ENCODE results near the gene GAPDH. TPM values are rescaled to one million over a fixed set of nuclear protein-coding genes. Genes with fewer than 3 reads are reported as not detected.
"Not testable (repeated sequence)": the region's sequence is repeated elsewhere in the genome, so short reads cannot be mapped to it uniquely, and the experiment has no call there.

The GAPDH gene
- total RNA-seq, 2 experiments from 2014 or later, result 5,133 to 5,396 TPM

GRCh38 chr12:6551496-6552139, 17.3 kb downstream of the GAPDH start:
- Mint-ChIP-seq H3K36me3 (peaks cover 19% of the 10 kb centered on the region), H3K27ac (peak overlapping the region; percentile 62), H3K9me3 (ENCODE audit: low read depth) (no peaks in the 10 kb centered on the region), H3K27me3 (no peaks in the 10 kb centered on the region), H3K4me1 (peaks cover 41% of the 10 kb centered on the region), H3K4me3 (no peak overlapping the region)
- ATAC-seq (no peak), DNase-seq (no peak)
- CTCF ChIA-PET, result interaction anchor here (1.5 to 10.6 kb wide), 6 partner anchors 9 to 147 kb away, joined by 3 to 140 read pairs (median 6); partner anchors contain the start of gene GAPDH

GRCh38 chr12:6552140-6552551, 17.8 kb downstream of the GAPDH start:
- no peaks in the 10 kb centered on the region for H3K27me3 Mint-ChIP-seq
- peaks cover 20% of the 10 kb centered on the region for H3K36me3 Mint-ChIP-seq
- no peaks in the 10 kb centered on the region for H3K9me3 Mint-ChIP-seq (ENCODE audit: low read depth)
- peaks cover 46% of the 10 kb centered on the region for H3K4me1 Mint-ChIP-seq
- CTCF ChIA-PET, result interaction anchor here (1.5 to 10.6 kb wide), 6 partner anchors 9 to 146 kb away, joined by 3 to 140 read pairs (median 6); partner anchors contain the start of gene GAPDH
- ATAC-seq, result no peak
- no peak overlapping the region for H3K27ac Mint-ChIP-seq
- no peak overlapping the region for H3K4me3 Mint-ChIP-seq
- no peak for DNase-seq

- Mint-ChIP-seq H3K27ac (peak overlapping the region; percentile 2), H3K36me3 (peaks cover 17% of the 10 kb centered on the region), H3K9me3 (ENCODE audit: low read depth) (no peaks in the 10 kb centered on the region), H3K4me3 (no peak overlapping the region), H3K4me1 (peaks cover 51% of the 10 kb centered on the region), H3K27me3 (no peaks in the 10 kb centered on the region)
- CTCF ChIA-PET, result interaction anchor here (0.6 to 10.6 kb wide), 19 partner anchors 8 to 283 kb away, joined by 3 to 140 read pairs (median 4); partner anchors contain the start of genes GAPDH, MLF2 and NOP2
- DNase-seq, result no peak
- ATAC-seq, result no peak
These were observed 18.9 kb downstream of the GAPDH start for GRCh38 chr12:6553051-6553868.

DNA sequence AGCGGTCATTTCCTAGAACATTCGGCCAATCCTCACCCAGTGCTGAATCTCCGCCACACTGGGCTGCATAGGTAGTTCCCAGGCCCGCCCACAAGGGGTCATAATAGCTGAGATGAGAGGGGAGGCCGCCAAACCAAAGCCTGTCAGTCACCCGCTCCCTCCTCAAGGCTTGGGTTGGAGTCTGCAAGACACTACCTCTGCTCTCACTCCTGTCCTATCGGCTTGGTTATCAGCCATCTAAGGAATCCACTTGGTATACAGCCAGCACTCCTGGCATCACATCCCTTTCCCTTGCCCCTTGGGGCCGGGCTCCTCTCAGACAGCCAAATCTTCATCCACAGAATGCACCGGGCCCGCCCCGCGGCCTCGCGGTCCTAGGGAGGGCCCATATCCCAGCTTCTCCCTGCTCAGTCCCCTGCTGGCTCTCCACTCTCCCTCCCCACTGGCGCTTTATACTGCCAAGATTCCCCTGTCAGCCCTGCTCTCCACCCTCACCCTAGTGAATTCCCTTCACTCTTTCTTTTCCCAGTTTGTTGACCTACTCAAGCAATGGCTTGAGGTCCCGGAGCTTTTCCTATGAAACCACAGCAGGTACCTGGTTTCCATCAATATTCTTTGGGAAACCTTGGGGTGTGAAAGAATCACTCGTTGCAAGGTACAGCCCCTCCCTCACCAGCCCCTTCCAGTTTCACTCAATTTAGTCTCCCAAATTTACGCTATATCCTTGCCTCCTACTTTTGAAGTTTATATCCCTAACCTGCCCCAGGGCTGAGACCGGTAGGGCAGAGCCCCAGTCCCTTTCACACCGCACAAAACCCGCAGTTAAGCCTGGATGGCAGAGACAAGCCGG, 20.1 kb downstream of the GAPDH start:
- H3K4me1 Mint-ChIP-seq, result peaks cover 54% of the 10 kb centered on the region
- peak overlapping the region; percentile 84 for H3K4me3 Mint-ChIP-seq
- DNase-seq (peak; percentile 88), ATAC-seq (peak; percentile 56)
- H3K27me3 Mint-ChIP-seq, result no peaks in the 10 kb centered on the region
- no peaks in the 10 kb centered on the region for H3K9me3 Mint-ChIP-seq (ENCODE audit: low read depth)
- H3K36me3 Mint-ChIP-seq, result peaks cover 11% of the 10 kb centered on the region
- CTCF ChIA-PET, result interaction anchor here (1.0 to 10.6 kb wide), 14 partner anchors 9 to 282 kb away, joined by 3 to 140 read pairs (median 4); partner anchors contain the start of genes GAPDH, MLF2, NOP2 and VAMP1
- peak overlapping the region; percentile 64 for H3K27ac Mint-ChIP-seq

GRCh38 chr12:6555018-6555691, 20.8 kb downstream of the GAPDH start:
- peaks cover 19% of the 10 kb centered on the region for H3K36me3 Mint-ChIP-seq
- peak overlapping the region; percentile 84 for H3K4me3 Mint-ChIP-seq
- CTCF ChIA-PET, result interaction anchor here (1.0 to 10.6 kb wide), 8 partner anchors 8 to 198 kb away, joined by 3 to 140 read pairs (median 6); partner anchors contain the start of genes GAPDH, MLF2, NOP2 and VAMP1
- DNase-seq (no peak), ATAC-seq (peak; percentile 10)
- H3K9me3 Mint-ChIP-seq (ENCODE audit: low read depth), result no peaks in the 10 kb centered on the region
- H3K27me3 Mint-ChIP-seq, result no peaks in the 10 kb centered on the region
- peaks cover 56% of the 10 kb centered on the region for H3K4me1 Mint-ChIP-seq
- H3K27ac Mint-ChIP-seq, result peak overlapping the region; percentile 64

GRCh38 chr12:6556496-6556817, 22.1 kb downstream of the GAPDH start:
- not testable (repeated sequence) for DNase-seq; ATAC-seq; H3K9me3 Mint-ChIP-seq (ENCODE audit: low read depth); H3K27me3 Mint-ChIP-seq
- Mint-ChIP-seq H3K27ac (peak overlapping the region; percentile 71), H3K4me1 (peaks cover 54% of the 10 kb centered on the region), H3K36me3 (peaks cover 25% of the 10 kb centered on the region), H3K4me3 (peak overlapping the region; percentile 84)
- CTCF ChIA-PET, result interaction anchor here (0.9 to 3.1 kb wide), 7 partner anchors 11 to 95 kb away, joined by 3 to 30 read pairs (median 3); partner anchors contain the start of gene NOP2

- no peaks in the 10 kb centered on the region for H3K27me3 Mint-ChIP-seq
- peaks cover 54% of the 10 kb centered on the region for H3K4me1 Mint-ChIP-seq
- H3K4me3 Mint-ChIP-seq, result peak overlapping the region; percentile 84
- peaks cover 26% of the 10 kb centered on the region for H3K36me3 Mint-ChIP-seq
- DNase-seq (no peak), ATAC-seq (no peak)
- CTCF ChIA-PET, result interaction anchor here (0.9 to 3.1 kb wide), 14 partner anchors 8 to 316 kb away, joined by 3 to 30 read pairs (median 3); partner anchors contain the start of genes MRPL51, NOP2 and SPSB2
- H3K9me3 Mint-ChIP-seq (ENCODE audit: low read depth), result no peaks in the 10 kb centered on the region
- peak overlapping the region; percentile 71 for H3K27ac Mint-ChIP-seq
These were observed 22.5 kb downstream of the GAPDH start for GRCh38 chr12:6556857-6557256.

GRCh38 chr12:6558014-6558760, 23.9 kb downstream of the GAPDH start:
- not testable (repeated sequence) for ATAC-seq; H3K4me3 Mint-ChIP-seq; H3K27me3 Mint-ChIP-seq; H3K9me3 Mint-ChIP-seq (ENCODE audit: low read depth)
- Mint-ChIP-seq H3K27ac (peak overlapping the region; percentile 56), H3K4me1 (peaks cover 43% of the 10 kb centered on the region), H3K36me3 (peaks cover 36% of the 10 kb centered on the region)
- CTCF ChIA-PET, result interaction anchor here (0.6 to 3.1 kb wide), 29 partner anchors 9 to 314 kb away, joined by 3 to 30 read pairs (median 3); partner anchors contain the start of genes COPS7A, GPR162, MRPL51 and NOP2
- DNase-seq, result peak; percentile 72

- Mint-ChIP-seq H3K27ac (no peak overlapping the region), H3K36me3 (peaks cover 42% of the 10 kb centered on the region), H3K27me3 (no peaks in the 10 kb centered on the region), H3K4me1 (peaks cover 37% of the 10 kb centered on the region), H3K9me3 (ENCODE audit: low read depth) (no peaks in the 10 kb centered on the region), H3K4me3 (no peak overlapping the region)
- CTCF ChIA-PET, result interaction anchor here (1.2 to 3.1 kb wide), 5 partner anchors 8 to 313 kb away, joined by 3 to 25 read pairs (median 10); partner anchors contain the start of genes NOP2 and SPSB2
- DNase-seq (no peak), ATAC-seq (no peak)
These were observed 25.2 kb downstream of the GAPDH start for GRCh38 chr12:6559500-6559899.

DNA sequence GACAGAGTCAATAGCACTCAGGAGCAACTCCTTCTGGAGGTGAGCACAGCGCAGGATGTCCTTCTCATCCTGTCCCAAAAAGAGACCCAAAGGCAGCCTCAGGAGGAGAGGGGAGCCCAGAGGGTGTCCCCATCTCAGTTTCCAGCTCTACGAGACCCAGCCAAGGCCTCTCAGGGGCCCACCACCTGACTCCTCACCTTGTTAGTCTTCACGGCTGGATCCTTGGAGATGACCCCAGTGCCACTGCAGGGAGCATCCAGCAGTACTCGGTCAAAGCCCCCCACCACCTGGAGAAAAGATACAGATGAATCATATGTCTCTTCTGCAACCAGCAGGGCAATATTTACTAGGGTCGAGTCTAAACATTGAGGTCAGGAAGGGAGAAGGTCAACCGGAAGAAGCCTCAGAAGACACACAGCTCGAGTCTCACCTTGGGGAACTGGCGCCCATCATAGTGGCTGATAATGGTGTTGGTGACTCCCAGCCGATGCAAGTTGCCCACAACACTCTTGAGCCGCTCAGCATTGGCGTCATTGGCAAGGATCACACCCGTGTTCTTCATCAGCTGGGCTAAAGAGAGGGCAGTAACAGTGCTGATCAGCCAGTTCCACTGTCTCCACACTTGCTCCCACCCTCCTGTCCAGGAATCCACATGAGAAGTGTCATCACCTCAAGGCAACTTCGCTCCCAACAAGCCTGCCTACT, 26.3 kb downstream of the GAPDH start:
- CTCF ChIA-PET, result interaction anchor here (1.0 to 1.5 kb wide), 3 partner anchors 8 to 95 kb away, joined by 3 to 7 read pairs (median 3); no protein-coding TSS in a partner anchor
- DNase-seq (no peak), ATAC-seq (no peak)
- Mint-ChIP-seq H3K27me3 (no peaks in the 10 kb centered on the region), H3K36me3 (peaks cover 48% of the 10 kb centered on the region), H3K4me3 (no peak overlapping the region), H3K9me3 (ENCODE audit: low read depth) (no peaks in the 10 kb centered on the region), H3K4me1 (peaks cover 34% of the 10 kb centered on the region), H3K27ac (no peak overlapping the region)

DNA sequence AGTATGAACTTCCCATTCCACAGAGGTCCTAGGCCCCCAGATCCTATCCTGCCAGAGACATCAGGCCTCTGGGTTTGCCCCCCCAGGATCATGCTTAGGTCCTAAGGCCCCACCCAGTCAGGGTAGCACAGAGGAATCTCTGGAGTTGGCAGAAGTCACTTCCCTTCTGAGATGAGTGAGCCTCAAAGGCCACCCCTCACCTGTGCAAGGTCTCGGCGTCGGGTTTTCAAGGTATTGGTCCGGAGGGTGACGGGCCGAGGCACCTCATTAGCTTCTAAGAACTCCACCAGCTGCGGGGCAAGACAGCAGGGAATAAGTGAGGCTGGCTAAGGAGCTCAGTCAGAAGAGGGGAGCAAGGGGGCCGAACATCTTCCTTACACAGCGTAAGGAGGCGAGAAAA, 28.6 kb downstream of the GAPDH start:
- no peaks in the 10 kb centered on the region for H3K9me3 Mint-ChIP-seq (ENCODE audit: low read depth)
- no peak overlapping the region for H3K4me3 Mint-ChIP-seq
- CTCF ChIA-PET, result interaction anchor here (0.7 to 2.9 kb wide), 10 partner anchors 8 to 263 kb away, joined by 3 to 9 read pairs (median 5); no protein-coding TSS in a partner anchor
- peaks cover 62% of the 10 kb centered on the region for H3K36me3 Mint-ChIP-seq
- H3K27me3 Mint-ChIP-seq, result no peaks in the 10 kb centered on the region
- no peak overlapping the region for H3K27ac Mint-ChIP-seq
- DNase-seq (no peak), ATAC-seq (no peak)
- H3K4me1 Mint-ChIP-seq, result peaks cover 40% of the 10 kb centered on the region
